Smooth muscle cell (in vitro differentiated cells): ENCODE results near the gene ZCCHC24. TPM values are rescaled to one million over a fixed set of nuclear protein-coding genes. Genes with fewer than 3 reads are reported as not detected.

Source experiments
- DNase-seq: peaks from one replicate; lab custom pipeline; 2025; ENCODE audit not compliant: unreplicated experiment; lab: John Stamatoyannopoulos, UW
- H2AFZ ChIP-seq: fragments of 200-600 bp; sonication (generic); 2 replicates; pipeline ENCODE4 v1.6.0; 2016; ENCODE audit warnings: antibody characterized with exemption, low read depth, mild to moderate bottlenecking
- H3F3A ChIP-seq: fragments of 200-600 bp; sonication (generic); 2 replicates; pipeline ENCODE4 v1.6.0; 2017; ENCODE audit warnings: antibody characterized with exemption, low read depth
- H3K27ac ChIP-seq: fragments of 200-600 bp; sonication (generic); 2 replicates; pipeline ENCODE4 v1.5.1; 2016; ENCODE audit warnings: low read depth, mild to moderate bottlenecking
- H3K27me3 ChIP-seq: fragments of 200-600 bp; sonication (generic); 2 replicates; pipeline ENCODE4 v1.6.1; 2016; ENCODE audit warnings: low read depth, mild to moderate bottlenecking
- H3K36me3 ChIP-seq: fragments of 200-600 bp; sonication (generic); 2 replicates; pipeline ENCODE4 v1.5.1; 2016; ENCODE audit warnings: low read depth
- H3K4me1 ChIP-seq: fragments of 200-600 bp; sonication (generic); 2 replicates; pipeline ENCODE4 v1.5.1; 2016; ENCODE audit warnings: low read depth
- H3K4me2 ChIP-seq: fragments of 200-600 bp; sonication (generic); 2 replicates; pipeline ENCODE4 v1.6.0; 2016; ENCODE audit warnings: mild to moderate bottlenecking
- H3K4me3 ChIP-seq: fragments of 200-600 bp; sonication (generic); 2 replicates; pipeline ENCODE4 v1.5.1; 2016; ENCODE audit warnings: mild to moderate bottlenecking
- H3K79me2 ChIP-seq: fragments of 200-600 bp; sonication (generic); 2 replicates; pipeline ENCODE4 v1.6.0; 2016; ENCODE audit warnings: low read depth, mild to moderate bottlenecking
- H3K9ac ChIP-seq: fragments of 200-600 bp; sonication (generic); 2 replicates; pipeline ENCODE4 v1.6.0; 2016; ENCODE audit warnings: low read depth
- H3K9me3 ChIP-seq: fragments of 200-600 bp; sonication (generic); replicated peaks from 2 replicates; pipeline ENCODE4 v1.5.1; 2016; ENCODE audit warnings: low read depth
- H4K20me1 ChIP-seq: fragments of 200-600 bp; sonication (generic); 2 replicates; pipeline ENCODE4 v1.6.0; 2016; ENCODE audit warnings: low read depth
- CTCF ChIP-seq: fragments of 200-600 bp; sonication (generic); IDR thresholded peaks from 2 replicates; pipeline ENCODE4 v1.5.1; 2017; ENCODE audit warnings: borderline replicate concordance, mild to moderate bottlenecking, antibody characterized with exemption; ENCODE audit not compliant: insufficient read depth, poor library complexity, severe bottlenecking
- WGBS: methylation state at CpG from one replicate; pipeline ENCODE4 v1.1.7; 2016; ENCODE audit warnings: low lambda C conversion rate; 5-methylcytosine and 5-hydroxymethylcytosine counted together
- polyA plus RNA-seq: library from polyadenylated mRNA; unstranded; fragments of >200 nt; fragmentation: Nextera tagmentation; extraction: Ambion mirVana; gene quantifications from 2 replicates; pipeline ENCODE4 v1.2.1, GENCODE V29; 2016
- total RNA-seq: library from RNA; depleted of rRNA; stranded (reverse); fragments of >200 nt; gene quantifications from 2 replicates; pipeline ENCODE4 v1.2.3, GENCODE V29; 2014

The ZCCHC24 gene
- total and polyA plus RNA-seq, 2 experiments from 2014 or later, result 21.9 to 52.1 TPM

GRCh38 chr10:79425074-79425532 lies 20.3 kb downstream of the ZCCHC24 start:
- peaks cover 71% of the 10 kb centered on the region for H3K79me2 ChIP-seq
- H3K27me3 ChIP-seq, result no peaks in the 10 kb centered on the region
- H3K4me1 ChIP-seq, result peaks cover 7% of the 10 kb centered on the region
- no peak overlapping the region for H2AFZ ChIP-seq
- no peak for TF ChIP-seq CTCF
- peak overlapping the region; percentile 40 for H3K27ac ChIP-seq
- H3K9me3 ChIP-seq, result no peaks in the 10 kb centered on the region
- no peak for DNase-seq
- no peak overlapping the region for H3K9ac ChIP-seq
- H4K20me1 ChIP-seq, result peaks cover 52% of the 10 kb centered on the region
- 69% methylated on average over 5 of the region's 5 CpGs for WGBS
- peaks cover 9% of the 10 kb centered on the region for H3F3A ChIP-seq
- H3K4me3 ChIP-seq, result no peak overlapping the region
- H3K4me2 ChIP-seq, result no peak overlapping the region
- H3K36me3 ChIP-seq, result peaks cover 6% of the 10 kb centered on the region

DNA sequence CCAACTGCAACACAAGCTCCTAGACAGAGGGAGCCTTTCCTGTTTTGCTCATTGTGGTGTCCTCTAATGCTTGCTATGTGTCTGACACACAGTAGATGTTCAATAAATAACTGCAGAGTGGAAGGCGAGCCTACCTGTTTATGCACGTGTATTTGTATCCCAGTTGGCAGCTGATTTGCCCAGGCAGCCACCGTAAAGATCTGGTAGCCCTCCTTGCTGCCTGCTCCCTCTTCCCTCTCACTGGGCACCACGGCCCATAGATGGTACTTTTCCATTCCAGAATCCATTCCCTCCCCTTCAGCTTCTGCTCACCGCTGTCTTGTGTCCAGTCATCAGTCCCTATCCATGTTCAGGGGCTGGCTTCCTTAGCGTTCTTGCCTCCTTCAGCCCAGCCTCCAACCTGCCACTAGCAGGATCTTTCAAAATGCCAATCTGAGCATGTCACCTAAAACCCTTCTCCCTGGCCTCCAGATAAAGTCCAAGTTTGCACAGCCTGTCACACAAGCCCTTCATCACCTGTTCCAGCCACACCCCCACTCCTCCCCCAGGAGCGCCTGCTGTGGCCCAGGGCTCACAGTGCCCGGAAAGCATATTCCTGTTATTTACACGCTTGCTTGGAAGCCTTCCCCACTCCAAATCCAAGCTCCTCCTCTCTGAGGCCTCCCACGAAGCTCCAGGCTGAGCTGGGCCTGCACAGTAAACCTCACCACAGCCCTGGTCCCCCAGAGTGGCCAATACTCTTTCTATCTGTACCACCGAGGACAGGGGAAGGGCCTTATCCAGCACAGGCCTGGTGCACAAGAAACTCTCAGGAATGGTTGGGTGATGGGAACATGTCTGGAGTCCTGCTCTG lies 21.0 kb downstream of the ZCCHC24 start:
- peaks cover 70% of the 10 kb centered on the region for H3K79me2 ChIP-seq
- H3K4me1 ChIP-seq, result peaks cover 9% of the 10 kb centered on the region
- no peaks in the 10 kb centered on the region for H3K27me3 ChIP-seq
- no peak for DNase-seq
- WGBS, result 65% methylated on average over 11 of the region's 11 CpGs
- H3K27ac ChIP-seq, result peak overlapping the region; percentile 40
- TF ChIP-seq CTCF, result no peak
- H2AFZ ChIP-seq, result no peak overlapping the region
- H3K36me3 ChIP-seq, result peaks cover 6% of the 10 kb centered on the region
- no peak overlapping the region for H3K9ac ChIP-seq
- H4K20me1 ChIP-seq, result peaks cover 55% of the 10 kb centered on the region
- no peaks in the 10 kb centered on the region for H3K9me3 ChIP-seq
- no peak overlapping the region for H3K4me3 ChIP-seq
- H3F3A ChIP-seq, result peaks cover 9% of the 10 kb centered on the region
- H3K4me2 ChIP-seq, result no peak overlapping the region

- H3K9ac ChIP-seq, result peak overlapping the region; percentile 51
- no peaks in the 10 kb centered on the region for H3K27me3 ChIP-seq
- TF ChIP-seq CTCF, result no peak
- H3K4me2 ChIP-seq, result peak overlapping the region; percentile 70
- H2AFZ ChIP-seq, result no peak overlapping the region
- H3K27ac ChIP-seq, result peak overlapping the region; percentile 88
- no peak overlapping the region for H3K4me3 ChIP-seq
- peaks cover 67% of the 10 kb centered on the region for H4K20me1 ChIP-seq
- H3K79me2 ChIP-seq, result peaks cover 66% of the 10 kb centered on the region
- WGBS, result 28% methylated on average over 9 of the region's 9 CpGs
- H3K4me1 ChIP-seq, result peaks cover 9% of the 10 kb centered on the region
- peaks cover 9% of the 10 kb centered on the region for H3F3A ChIP-seq
- DNase-seq, result no peak
- no peaks in the 10 kb centered on the region for H3K36me3 ChIP-seq
- H3K9me3 ChIP-seq, result no peaks in the 10 kb centered on the region
These were observed 23.1 kb downstream of the ZCCHC24 start for GRCh38 chr10:79422178-79422892.
